Hepatocyte (in vitro differentiated cells): ENCODE data around the gene ALKBH7. TPM values are rescaled to one million over a fixed set of nuclear protein-coding genes. Genes with fewer than 3 reads are reported as not detected.

Experiments used
- DNase-seq: peaks from one replicate; pipeline ENCODE4 v3.0.0-alpha.2; 2016; ENCODE audit warnings: low spot score
- H2AFZ ChIP-seq: fragments of 200-600 bp; sonication (generic); 2 replicates; pipeline ENCODE4 v1.6.0; 2016; ENCODE audit warnings: antibody characterized with exemption, mild to moderate bottlenecking
- H3K27ac ChIP-seq: fragments of 200-600 bp; sonication (generic); 2 replicates; pipeline ENCODE4 v1.5.1; 2016; ENCODE audit warnings: mild to moderate bottlenecking
- H3K27me3 ChIP-seq: fragments of 200-600 bp; sonication (generic); 2 replicates; pipeline ENCODE4 v1.6.1; 2016
- H3K36me3 ChIP-seq: fragments of 200-600 bp; sonication (generic); replicated peaks from 2 replicates; pipeline ENCODE4 v1.5.1; 2016; ENCODE audit warnings: low read depth; ENCODE audit not compliant: insufficient read depth
- H3K4me1 ChIP-seq: fragments of 200-600 bp; sonication (generic); 2 replicates; pipeline ENCODE4 v1.5.1; 2016; ENCODE audit warnings: mild to moderate bottlenecking, moderate library complexity; ENCODE audit not compliant: insufficient read depth
- H3K4me2 ChIP-seq: fragments of 200-600 bp; sonication (generic); 2 replicates; pipeline ENCODE4 v1.6.0; 2016
- H3K4me3 ChIP-seq: fragments of 200-600 bp; sonication (generic); 2 replicates; pipeline ENCODE4 v1.5.1; 2016; ENCODE audit warnings: mild to moderate bottlenecking
- H3K79me2 ChIP-seq: fragments of 200-600 bp; sonication (generic); 2 replicates; pipeline ENCODE4 v1.6.0; 2017; ENCODE audit warnings: mild to moderate bottlenecking
- H3K9me2 ChIP-seq: fragments of 200-600 bp; sonication (generic); replicated peaks from 2 replicates; pipeline ENCODE4 v1.6.0; 2017; ENCODE audit warnings: mild to moderate bottlenecking; ENCODE audit not compliant: insufficient read depth
- H3K9me3 ChIP-seq: fragments of 200-600 bp; sonication (generic); 2 replicates; pipeline ENCODE4 v1.5.1; 2016; ENCODE audit warnings: low read depth, mild to moderate bottlenecking
- H4K20me1 ChIP-seq: fragments of 200-600 bp; sonication (generic); 2 replicates; pipeline ENCODE4 v1.6.0; 2016; ENCODE audit warnings: mild to moderate bottlenecking; ENCODE audit not compliant: insufficient read depth, poor library complexity, severe bottlenecking
- CTCF ChIP-seq: fragments of 200-600 bp; sonication (generic); IDR thresholded peaks from 2 replicates; pipeline ENCODE4 v1.5.1; 2016; ENCODE audit warnings: antibody characterized with exemption, mild to moderate bottlenecking; ENCODE audit not compliant: poor library complexity
- EZH2 ChIP-seq: fragments of 200-600 bp; sonication (generic); IDR thresholded peaks from 2 replicates; pipeline ENCODE4 v1.6.1; 2016; ENCODE audit warnings: antibody characterized with exemption, mild to moderate bottlenecking, borderline replicate concordance
- EZH2phosphoT487 ChIP-seq: fragments of 200-600 bp; sonication (generic); IDR thresholded peaks from one replicate; pipeline ENCODE4 v1.6.1; 2018; ENCODE audit warnings: antibody characterized with exemption, mild to moderate bottlenecking, low read depth, moderate library complexity; ENCODE audit not compliant: unreplicated experiment, severe bottlenecking
- WGBS: methylation state at CpG from one replicate; pipeline ENCODE4 v1.1.6; 2016; ENCODE audit warnings: low lambda C conversion rate; ENCODE audit errors: missing lambda C conversion rate; 5-methylcytosine and 5-hydroxymethylcytosine counted together
- polyA plus RNA-seq: library from polyadenylated mRNA; unstranded; fragments of >200 nt; fragmentation: Nextera tagmentation; extraction: Ambion mirVana; gene quantifications from 2 replicates; pipeline ENCODE4 v1.2.1, GENCODE V29; 2016
- total RNA-seq: library from RNA; depleted of rRNA; stranded (reverse); fragments of >200 nt; gene quantifications from 2 replicates; pipeline ENCODE4 v1.2.3, GENCODE V29; 2014

The ALKBH7 gene
- total and polyA plus RNA-seq, 2 experiments from 2014 or later, result 45.3 to 99.3 TPM

- Histone ChIP-seq H2AFZ (no peak overlapping the region), H4K20me1 (peaks cover 25% of the 10 kb centered on the region), H3K27me3 (no peaks in the 10 kb centered on the region), H3K9me2 (no peaks in the 10 kb centered on the region), H3K9me3 (no peaks in the 10 kb centered on the region), H3K36me3 (no peaks in the 10 kb centered on the region), H3K4me3 (no peak overlapping the region), H3K4me1 (peaks cover 9% of the 10 kb centered on the region), H3K27ac (no peak overlapping the region), H3K79me2 (peaks cover 30% of the 10 kb centered on the region), H3K4me2 (no peak overlapping the region)
- DNase-seq, result no peak
- 95% methylated on average over 21 of the region's 32 CpGs for WGBS
- TF ChIP-seq CTCF (no peak), EZH2phosphoT487 (no peak), EZH2 (no peak)
Measured at GRCh38 chr19:6415591-6416190, 43.1 kb downstream of the ALKBH7 start.

- 93% methylated on average over 27 of the region's 29 CpGs for WGBS
- Histone ChIP-seq H3K9me2 (no peaks in the 10 kb centered on the region), H3K9me3 (no peaks in the 10 kb centered on the region), H3K27ac (no peak overlapping the region), H3K4me2 (no peak overlapping the region), H3K4me1 (peaks cover 9% of the 10 kb centered on the region), H3K27me3 (no peaks in the 10 kb centered on the region), H3K4me3 (no peak overlapping the region), H4K20me1 (peaks cover 36% of the 10 kb centered on the region), H3K79me2 (peaks cover 42% of the 10 kb centered on the region), H3K36me3 (no peaks in the 10 kb centered on the region), H2AFZ (no peak overlapping the region)
- no peak for TF ChIP-seq EZH2
- TF ChIP-seq CTCF, result no peak
- TF ChIP-seq EZH2phosphoT487, result no peak
- DNase-seq, result no peak
Measured at GRCh38 chr19:6416658-6417405, 44.2 kb downstream of the ALKBH7 start.

- Histone ChIP-seq H3K4me1 (peaks cover 13% of the 10 kb centered on the region), H4K20me1 (peaks cover 47% of the 10 kb centered on the region), H3K27me3 (no peaks in the 10 kb centered on the region), H3K36me3 (no peaks in the 10 kb centered on the region), H3K4me2 (no peak overlapping the region), H3K79me2 (peaks cover 53% of the 10 kb centered on the region), H3K9me3 (no peaks in the 10 kb centered on the region), H3K9me2 (no peaks in the 10 kb centered on the region), H3K4me3 (no peak overlapping the region), H3K27ac (no peak overlapping the region), H2AFZ (no peak overlapping the region)
- no peak for DNase-seq
- WGBS, result 91% methylated on average over 25 of the region's 33 CpGs
- TF ChIP-seq CTCF (peak; percentile 40), EZH2phosphoT487 (no peak)
Measured at GRCh38 chr19:6417713-6418561, 45.3 kb downstream of the ALKBH7 start.
